B cell (primary cell): ENCODE results near the gene EIF4EBP2.

ENCODE experiments used
- EZH2 ChIP-seq: IDR thresholded peaks from 2 replicates; pipeline ENCODE4 v1.6.1; 2012; ENCODE audit warnings: borderline replicate concordance, low read depth, mild to moderate bottlenecking, moderate library complexity, low read length; ENCODE audit not compliant: insufficient read depth, poor library complexity, severe bottlenecking
- TF ChIP-seq, protein P1 (sequence below): fragments of 200-600 bp; IDR thresholded peaks from one replicate; pipeline ENCODE4 v1.8.0; 2022; ENCODE audit warnings: antibody characterized with exemption, mild to moderate bottlenecking

DNA sequence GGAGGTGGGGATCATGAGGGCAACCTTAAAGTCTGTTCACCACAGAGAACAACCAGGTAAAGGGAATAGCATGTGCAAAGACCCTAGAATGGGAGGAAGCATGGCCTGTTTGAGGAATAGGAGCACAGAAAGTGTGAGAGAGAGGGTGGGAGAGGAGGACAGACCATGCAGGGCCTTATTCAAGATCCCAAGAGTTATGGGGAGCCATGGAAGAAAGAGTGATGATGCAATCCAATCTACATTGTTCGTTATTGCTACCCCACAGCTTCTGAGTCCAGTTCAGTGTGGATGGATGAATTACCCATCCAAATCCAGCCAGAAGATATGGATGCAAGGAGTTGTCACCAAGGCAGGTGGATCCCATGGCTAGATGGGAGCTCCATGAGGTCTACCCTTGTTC lies 7.8 kb upstream of the EIF4EBP2 start:
- TF ChIP-seq, protein P1, sequence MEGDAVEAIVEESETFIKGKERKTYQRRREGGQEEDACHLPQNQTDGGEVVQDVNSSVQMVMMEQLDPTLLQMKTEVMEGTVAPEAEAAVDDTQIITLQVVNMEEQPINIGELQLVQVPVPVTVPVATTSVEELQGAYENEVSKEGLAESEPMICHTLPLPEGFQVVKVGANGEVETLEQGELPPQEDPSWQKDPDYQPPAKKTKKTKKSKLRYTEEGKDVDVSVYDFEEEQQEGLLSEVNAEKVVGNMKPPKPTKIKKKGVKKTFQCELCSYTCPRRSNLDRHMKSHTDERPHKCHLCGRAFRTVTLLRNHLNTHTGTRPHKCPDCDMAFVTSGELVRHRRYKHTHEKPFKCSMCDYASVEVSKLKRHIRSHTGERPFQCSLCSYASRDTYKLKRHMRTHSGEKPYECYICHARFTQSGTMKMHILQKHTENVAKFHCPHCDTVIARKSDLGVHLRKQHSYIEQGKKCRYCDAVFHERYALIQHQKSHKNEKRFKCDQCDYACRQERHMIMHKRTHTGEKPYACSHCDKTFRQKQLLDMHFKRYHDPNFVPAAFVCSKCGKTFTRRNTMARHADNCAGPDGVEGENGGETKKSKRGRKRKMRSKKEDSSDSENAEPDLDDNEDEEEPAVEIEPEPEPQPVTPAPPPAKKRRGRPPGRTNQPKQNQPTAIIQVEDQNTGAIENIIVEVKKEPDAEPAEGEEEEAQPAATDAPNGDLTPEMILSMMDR, result no peak
- no peak for TF ChIP-seq EZH2
